ENCODE data around the gene PLOD2.

GRCh38 chr3:146052791-146053310 is 108.1 kb downstream of the PLOD2 start:
- TF ChIP-seq CTCF (IDR thresholded peaks at IDR 0.05; ENCODE audit: insufficient read depth, low read depth, low read length) (no peak), EZH2 (IDR thresholded peaks at IDR 0.05; ENCODE audit: insufficient read depth, low read length) (no peak)

Data from astrocyte (in vitro differentiated cells and primary cell).